H9 (cell line): ENCODE measurements around the gene POU3F4. TPM values are rescaled to one million over a fixed set of nuclear protein-coding genes. Genes with fewer than 3 reads are reported as not detected.

Source experiments
- DNase-seq: peaks from one replicate; pipeline ENCODE4 v3.0.0-alpha.2; 2017
- H2AFZ ChIP-seq: one replicate; pipeline ENCODE4 v1.6.1; 2013; ENCODE audit warnings: mild to moderate bottlenecking, low read length, control low read depth, moderate library complexity
- H2AK5ac ChIP-seq: 2 replicates; pipeline ENCODE4 v1.6.1; 2013; ENCODE audit warnings: low read length, control low read depth, mixed read lengths; ENCODE audit not compliant: insufficient read length
- H2BK120ac ChIP-seq: one replicate; pipeline ENCODE4 v1.6.1; 2013; ENCODE audit warnings: low read depth, mild to moderate bottlenecking, low read length, control low read depth, inconsistent platforms; ENCODE audit not compliant: poor library complexity, severe bottlenecking
- H2BK12ac ChIP-seq: 2 replicates; pipeline ENCODE4 v1.6.1; 2013; ENCODE audit warnings: low read length, control low read depth, mixed read lengths, low read depth; ENCODE audit not compliant: insufficient read length
- H2BK15ac ChIP-seq: 2 replicates; pipeline ENCODE4 v1.6.1; 2013; ENCODE audit warnings: low read depth, low read length, control low read depth
- H2BK20ac ChIP-seq: one replicate; pipeline ENCODE4 v1.6.1; 2013; ENCODE audit warnings: low read depth, mild to moderate bottlenecking, low read length, control low read depth, inconsistent platforms; ENCODE audit not compliant: poor library complexity, severe bottlenecking
- H2BK5ac ChIP-seq: 2 replicates; pipeline ENCODE4 v1.6.1; 2013; ENCODE audit warnings: low read length, control low read depth, mixed read lengths; ENCODE audit not compliant: insufficient read length
- H3K14ac ChIP-seq: 2 replicates; pipeline ENCODE4 v1.6.1; 2013; ENCODE audit warnings: low read length, control low read depth; ENCODE audit not compliant: insufficient read depth
- H3K18ac ChIP-seq: 2 replicates; pipeline ENCODE4 v1.6.1; 2013; ENCODE audit warnings: low read depth, mild to moderate bottlenecking, mixed read lengths, low read length, control low read depth; ENCODE audit not compliant: insufficient read length
- H3K23ac ChIP-seq: 2 replicates; pipeline ENCODE4 v1.6.1; 2013; ENCODE audit warnings: low read length, control low read depth, mixed read lengths, low read depth; ENCODE audit not compliant: insufficient read length
- H3K23me2 ChIP-seq: 2 replicates; pipeline ENCODE4 v1.6.1; 2013; ENCODE audit warnings: low read depth, mild to moderate bottlenecking, mixed read lengths, low read length, control low read depth; ENCODE audit not compliant: insufficient read length, poor library complexity, severe bottlenecking
- H3K27ac ChIP-seq: 2 replicates; pipeline ENCODE4 v1.5.1; 2013; ENCODE audit warnings: low read length, control low read depth, mixed read lengths, low read depth; ENCODE audit not compliant: insufficient read length
- H3K27me3 ChIP-seq: 2 replicates; pipeline ENCODE4 v1.6.1; 2013; ENCODE audit warnings: low read length, control low read depth, inconsistent platforms; ENCODE audit not compliant: insufficient read depth
- H3K4ac ChIP-seq: 2 replicates; pipeline ENCODE4 v1.6.1; 2013; ENCODE audit warnings: low read depth, mild to moderate bottlenecking, control low read depth, inconsistent platforms, low read length, moderate library complexity
- H3K4me1 ChIP-seq: 2 replicates; pipeline ENCODE4 v1.6.1; 2013; ENCODE audit warnings: low read length, control low read depth, inconsistent platforms; ENCODE audit not compliant: insufficient read depth
- H3K4me2 ChIP-seq: 2 replicates; pipeline ENCODE4 v1.6.1; 2013; ENCODE audit warnings: low read length, control low read depth, mixed read lengths; ENCODE audit not compliant: insufficient read length, insufficient read depth
- H3K56ac ChIP-seq: 2 replicates; pipeline ENCODE4 v1.6.1; 2013; ENCODE audit warnings: low read depth, mild to moderate bottlenecking, mixed read lengths, low read length, control low read depth; ENCODE audit not compliant: insufficient read length
- H3K79me1 ChIP-seq: 2 replicates; pipeline ENCODE4 v1.6.1; 2013; ENCODE audit warnings: low read depth, mild to moderate bottlenecking, moderate library complexity, low read length, control low read depth, inconsistent platforms; ENCODE audit not compliant: insufficient read depth, poor library complexity, severe bottlenecking
- H3K79me2 ChIP-seq: 2 replicates; pipeline ENCODE4 v1.6.1; 2013; ENCODE audit warnings: low read length, control low read depth, inconsistent platforms; ENCODE audit not compliant: insufficient read depth
- H3K9ac ChIP-seq: 2 replicates; pipeline ENCODE4 v1.6.1; 2013; ENCODE audit warnings: low read length, control low read depth, mixed read lengths; ENCODE audit not compliant: insufficient read length; ENCODE audit errors: extremely low read depth
- H3K9me3 ChIP-seq: one replicate; pipeline ENCODE4 v1.6.1; 2013; ENCODE audit warnings: low read depth, low read length, inconsistent platforms; ENCODE audit not compliant: control insufficient read depth
- H3T11ph ChIP-seq: one replicate; pipeline ENCODE4 v1.6.1; 2013; ENCODE audit warnings: mild to moderate bottlenecking, low read length, control low read depth, inconsistent platforms
- H4K20me1 ChIP-seq: one replicate; pipeline ENCODE4 v1.6.1; 2013; ENCODE audit not compliant: control insufficient read depth, insufficient read length, insufficient read depth
- H4K5ac ChIP-seq: 2 replicates; pipeline ENCODE4 v1.6.1; 2013; ENCODE audit warnings: low read depth, mild to moderate bottlenecking, mixed read lengths, low read length, control low read depth; ENCODE audit not compliant: insufficient read length
- H4K8ac ChIP-seq: replicated peaks from 2 replicates; pipeline ENCODE4 v1.6.1; 2013; ENCODE audit warnings: low read length, control low read depth, mixed read lengths, low read depth; ENCODE audit not compliant: insufficient read length
- H4K91ac ChIP-seq: 2 replicates; pipeline ENCODE4 v1.6.1; 2013; ENCODE audit warnings: low read depth, mild to moderate bottlenecking, moderate library complexity, mixed read lengths, low read length, control low read depth; ENCODE audit not compliant: insufficient read length
- H3K27ac Mint-ChIP-seq, 3 experiments: 2 replicates in 2 of 3; 3 replicates in 1 of 3; pipeline ENCODE4 v1.8.0; 2020 to 2021; ENCODE audit warnings: mixed read lengths in 3 of 3, mild to moderate bottlenecking in 1 of 3, moderate library complexity in 1 of 3
- H3K27me3 Mint-ChIP-seq: 2 replicates; pipeline ENCODE4 v1.8.0; 2021; ENCODE audit warnings: low read depth, mild to moderate bottlenecking, moderate library complexity, mixed read lengths
- H3K36me3 Mint-ChIP-seq, 3 experiments: 2 replicates in 2 of 3; 3 replicates in 1 of 3; pipeline ENCODE4 v1.8.0; 2020 to 2021; ENCODE audit warnings: low read depth in 3 of 3, mixed read lengths in 3 of 3; ENCODE audit not compliant: insufficient read depth in 1 of 3
- H3K4me1 Mint-ChIP-seq, 2 experiments: 2 replicates each; pipeline ENCODE4 v1.8.0; 2020; ENCODE audit warnings: mixed read lengths in 2 of 2
- H3K4me3 Mint-ChIP-seq, 2 experiments: 2 replicates in 1 of 2; 3 replicates in 1 of 2; pipeline ENCODE4 v1.8.0; 2020 to 2021; ENCODE audit warnings: mild to moderate bottlenecking in 2 of 2, mixed read lengths in 2 of 2, moderate library complexity in 1 of 2
- H3K9me3 Mint-ChIP-seq, 2 experiments: 2 replicates in 1 of 2; 3 replicates in 1 of 2; pipeline ENCODE4 v1.8.0; 2020; ENCODE audit warnings: mild to moderate bottlenecking in 2 of 2, mixed read lengths in 2 of 2, moderate library complexity in 1 of 2
- CTCF ChIP-seq: fragments of 200-600 bp; sonication (generic); conservative IDR thresholded peaks from 3 replicates; pipeline ENCODE4 v1.8.0; 2021; ENCODE audit warnings: antibody characterized with exemption, mild to moderate bottlenecking
- WGBS: extraction: QIAGEN DNeasy Blood & Tissue Kit; methylation state at CpG from one replicate; pipeline ENCODE4 v1.1.7; 2013; ENCODE audit warnings: missing lambda C conversion rate, low lambda C conversion rate, mixed read lengths; ENCODE audit not compliant: insufficient read length; ENCODE audit errors: extremely low coverage; 5-methylcytosine and 5-hydroxymethylcytosine counted together
- long read RNA-seq: library from polyadenylated mRNA; unstranded; transcript quantifications from one replicate; pipeline ENCODE4 v2.0.0, GENCODE V29; 2020
- total RNA-seq: library from RNA; stranded (reverse); gene quantifications from 2 replicates; pipeline ENCODE4 v1.2.1, GENCODE V29; 2021

Gene POU3F4
- 0.20 and 0.35 TPM in 2 replicates for total RNA-seq
- long read RNA-seq = 0 reads

- H2BK5ac ChIP-seq = no peak within 1 kb of the TSS
- Mint-ChIP-seq H3K4me3 (peak within 1 kb of the TSS; percentile 58 to 86), H3K9me3 (peaks cover 85 to 86% of the 10 kb centered on the region in 2 experiments), H3K27me3 (peaks cover 77% of the 10 kb centered on the region), H3K4me1 (peaks cover 52 to 63% of the 10 kb centered on the region in 2 experiments), H3K36me3 (peaks cover 0 to 1% (median 0%) of the 10 kb centered on the region in 3 experiments; a peak in 2 of 7 replicates), H3K27ac (no peak within 1 kb of the TSS)
- no peak within 1 kb of the TSS for H3K4ac ChIP-seq
- no peak within 1 kb of the TSS for H2AFZ ChIP-seq
- H2AK5ac ChIP-seq = no peak within 1 kb of the TSS
- H3K23me2 ChIP-seq = peaks cover 16% of the 10 kb centered on the region
- H3K9ac ChIP-seq = no peak within 1 kb of the TSS
- no peak within 1 kb of the TSS for H3K14ac ChIP-seq
- no peak within 1 kb of the TSS for H4K8ac ChIP-seq
- H3K4me2 ChIP-seq = peak within 1 kb of the TSS; percentile 64
- H3K18ac ChIP-seq = no peak within 1 kb of the TSS
- H4K5ac ChIP-seq = no peak within 1 kb of the TSS
- H2BK20ac ChIP-seq = no peak within 1 kb of the TSS
- H3K79me1 ChIP-seq = no peaks in the 10 kb centered on the region
- no peak within 1 kb of the TSS for H4K91ac ChIP-seq
- peaks cover 3% of the 10 kb centered on the region; the same call in 1 of the 2 replicates for H3K4me1 ChIP-seq
- peaks cover 6% of the 10 kb centered on the region for H3K9me3 ChIP-seq
- H2BK120ac ChIP-seq = no peak within 1 kb of the TSS
- no peak for TF ChIP-seq CTCF
- H3T11ph ChIP-seq = no peak within 1 kb of the TSS
- DNase-seq = peak; percentile 86
- no peaks in the 10 kb centered on the region for H3K79me2 ChIP-seq
- H3K27ac ChIP-seq = no peak within 1 kb of the TSS
- H4K20me1 ChIP-seq = no peaks in the 10 kb centered on the region
- no peak within 1 kb of the TSS for H2BK15ac ChIP-seq
- no peak within 1 kb of the TSS for H2BK12ac ChIP-seq
- no peak within 1 kb of the TSS for H3K23ac ChIP-seq
- no CpG with 5 or more reads among the region's 25 CpGs for WGBS
- no peak within 1 kb of the TSS for H3K56ac ChIP-seq
- peaks cover 14% of the 10 kb centered on the region; the same call in 1 of the 2 replicates for H3K27me3 ChIP-seq
Observed at GRCh38 chrX:83508006-83508405, at the start of gene POU3F4. Gene POU3F4, plus strand, starts transcription at chrX:83508290. Its CDS starts 35 bp downstream, at chrX:83508325.
